ENCODE measurements around the gene CYTH4.

DNA sequence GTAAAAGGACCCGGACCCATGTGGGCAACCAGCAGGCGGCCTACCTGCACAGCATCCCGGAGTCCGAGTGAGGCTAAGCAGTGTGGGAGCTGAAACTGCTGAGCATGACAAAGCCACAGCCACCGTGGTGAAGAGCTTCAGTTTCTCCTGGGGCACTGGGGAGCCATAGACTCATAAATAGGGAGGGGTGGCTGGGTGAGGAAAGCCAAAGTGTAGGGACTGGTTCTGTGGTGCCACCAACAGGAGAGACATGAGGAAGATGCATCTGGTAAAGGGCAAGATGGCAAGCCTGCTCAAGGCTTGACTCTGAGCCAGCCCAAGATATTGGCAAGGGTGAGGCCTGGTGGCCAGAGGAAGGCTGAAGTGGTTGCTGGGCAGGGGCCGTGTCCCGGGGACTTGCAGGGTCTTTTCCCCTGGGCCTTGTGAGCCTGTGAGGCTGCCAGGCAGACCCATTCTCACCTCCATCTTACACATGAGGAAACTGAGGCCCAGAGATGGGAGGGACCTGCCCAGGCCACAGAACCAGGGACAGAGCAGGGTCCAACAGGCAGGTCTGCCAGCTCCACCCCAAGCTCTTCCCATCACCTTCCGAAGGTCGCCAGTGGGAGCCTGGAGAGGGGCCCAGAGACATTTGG is 30.4 kb downstream of the CYTH4 start:
- TF ChIP-seq, protein P1, sequence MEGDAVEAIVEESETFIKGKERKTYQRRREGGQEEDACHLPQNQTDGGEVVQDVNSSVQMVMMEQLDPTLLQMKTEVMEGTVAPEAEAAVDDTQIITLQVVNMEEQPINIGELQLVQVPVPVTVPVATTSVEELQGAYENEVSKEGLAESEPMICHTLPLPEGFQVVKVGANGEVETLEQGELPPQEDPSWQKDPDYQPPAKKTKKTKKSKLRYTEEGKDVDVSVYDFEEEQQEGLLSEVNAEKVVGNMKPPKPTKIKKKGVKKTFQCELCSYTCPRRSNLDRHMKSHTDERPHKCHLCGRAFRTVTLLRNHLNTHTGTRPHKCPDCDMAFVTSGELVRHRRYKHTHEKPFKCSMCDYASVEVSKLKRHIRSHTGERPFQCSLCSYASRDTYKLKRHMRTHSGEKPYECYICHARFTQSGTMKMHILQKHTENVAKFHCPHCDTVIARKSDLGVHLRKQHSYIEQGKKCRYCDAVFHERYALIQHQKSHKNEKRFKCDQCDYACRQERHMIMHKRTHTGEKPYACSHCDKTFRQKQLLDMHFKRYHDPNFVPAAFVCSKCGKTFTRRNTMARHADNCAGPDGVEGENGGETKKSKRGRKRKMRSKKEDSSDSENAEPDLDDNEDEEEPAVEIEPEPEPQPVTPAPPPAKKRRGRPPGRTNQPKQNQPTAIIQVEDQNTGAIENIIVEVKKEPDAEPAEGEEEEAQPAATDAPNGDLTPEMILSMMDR (conservative IDR thresholded peaks at IDR 0.05; ENCODE audit: low read length): no peak
- no peak for TF ChIP-seq EZH2phosphoT487 (IDR thresholded peaks at IDR 0.05; ENCODE audit: borderline replicate concordance, low read depth, low read length)

Measured in OCI-LY7 (cell line).